ENCODE results near the gene CDC42.
"Not testable (repeated sequence)": the region's sequence is repeated elsewhere in the genome, so short reads cannot be mapped to it uniquely, and the experiment has no call there.

Gene CDC42

DNA sequence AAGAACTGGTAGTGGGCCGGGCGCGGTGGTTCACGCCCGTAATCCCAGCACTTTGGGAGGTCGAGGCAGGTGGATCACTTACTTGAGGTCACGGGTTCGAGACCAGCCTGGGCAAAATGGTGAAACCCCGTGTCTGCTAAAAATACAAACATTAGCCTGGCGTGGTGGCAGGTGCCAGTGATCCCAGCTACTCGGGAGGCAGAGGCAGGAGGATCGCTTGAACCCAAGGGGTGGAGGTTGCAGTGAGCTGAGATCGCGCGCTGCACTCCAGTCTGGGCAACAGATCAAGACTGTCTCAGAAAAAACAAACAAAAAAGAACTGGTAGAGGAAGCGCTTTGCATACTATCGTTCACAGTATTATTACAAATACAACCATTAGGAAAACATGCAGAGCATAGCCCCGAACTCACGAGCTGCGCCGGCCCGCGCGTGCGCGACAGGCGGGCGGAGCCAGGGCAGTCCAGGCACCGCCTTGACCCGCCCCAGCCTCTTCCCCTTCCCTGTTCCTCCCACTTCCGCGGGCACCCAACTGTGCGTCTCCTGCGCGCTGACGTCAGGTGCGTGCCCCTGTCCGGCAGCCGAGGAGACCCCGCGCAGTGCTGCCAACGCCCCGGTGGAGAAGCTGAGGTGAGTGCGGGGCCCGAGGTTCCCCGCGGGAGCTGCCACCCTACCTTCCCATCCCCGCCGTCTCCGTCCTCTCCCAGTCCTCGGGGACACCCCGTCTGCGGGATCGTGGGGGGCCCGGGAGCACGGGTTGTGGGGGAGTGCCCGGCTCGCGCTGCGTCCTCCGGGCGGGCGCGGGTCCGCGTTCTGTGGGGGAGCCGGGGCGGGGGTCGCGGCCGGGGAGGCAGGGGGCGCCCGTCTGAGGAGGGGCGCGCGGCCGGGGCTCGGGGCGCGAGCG lies at the start of gene CDC42:
CDC42 (plus strand) TSS at position 595 of the 902 bp plus-strand sequence. CDS start 25,770 bp downstream, outside the sequence.
- DNase-seq: peak; percentile 92

DNA sequence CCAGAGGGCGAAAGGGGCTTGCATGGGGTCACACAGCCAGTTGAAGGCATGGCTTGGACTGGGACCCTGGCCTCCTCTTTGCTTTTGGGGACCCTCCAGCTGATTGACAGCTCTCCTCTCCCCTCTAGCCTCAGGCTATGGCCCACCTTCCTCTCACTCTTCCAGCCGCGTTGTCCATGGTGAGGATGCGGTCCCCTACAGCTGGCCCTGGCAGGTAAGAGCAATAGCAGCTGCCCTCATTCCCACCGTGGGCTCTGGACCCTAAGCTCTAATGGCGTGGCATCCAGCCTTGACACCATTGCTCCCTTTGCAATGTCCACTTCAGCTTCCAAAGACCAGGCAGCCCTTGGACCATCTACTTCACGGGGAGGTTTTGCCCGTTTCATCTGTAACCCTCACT lies 49.6 kb upstream of the CDC42 start:
- DNase-seq: not testable (repeated sequence)

DNA sequence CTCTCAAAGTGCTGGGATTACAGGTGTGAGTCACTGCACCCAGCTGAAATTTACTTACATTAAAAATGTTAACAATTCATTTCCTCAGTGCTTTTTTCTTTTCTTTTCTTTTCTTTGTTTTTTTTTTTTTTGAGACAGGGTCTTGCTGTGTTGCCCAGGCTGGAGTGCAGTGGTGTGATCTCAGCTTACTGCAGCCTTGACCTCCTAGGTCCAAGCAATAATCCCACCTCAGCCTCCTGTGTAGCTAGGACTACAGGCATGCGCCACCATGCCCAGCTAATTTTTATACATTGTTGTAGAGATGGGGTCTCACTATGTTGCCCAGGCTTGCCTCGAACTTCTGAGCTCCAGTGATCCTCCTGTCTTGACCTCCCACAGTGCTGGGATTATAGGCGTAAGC lies 48.5 kb upstream of the CDC42 start:
- not testable (repeated sequence) for DNase-seq

DNA sequence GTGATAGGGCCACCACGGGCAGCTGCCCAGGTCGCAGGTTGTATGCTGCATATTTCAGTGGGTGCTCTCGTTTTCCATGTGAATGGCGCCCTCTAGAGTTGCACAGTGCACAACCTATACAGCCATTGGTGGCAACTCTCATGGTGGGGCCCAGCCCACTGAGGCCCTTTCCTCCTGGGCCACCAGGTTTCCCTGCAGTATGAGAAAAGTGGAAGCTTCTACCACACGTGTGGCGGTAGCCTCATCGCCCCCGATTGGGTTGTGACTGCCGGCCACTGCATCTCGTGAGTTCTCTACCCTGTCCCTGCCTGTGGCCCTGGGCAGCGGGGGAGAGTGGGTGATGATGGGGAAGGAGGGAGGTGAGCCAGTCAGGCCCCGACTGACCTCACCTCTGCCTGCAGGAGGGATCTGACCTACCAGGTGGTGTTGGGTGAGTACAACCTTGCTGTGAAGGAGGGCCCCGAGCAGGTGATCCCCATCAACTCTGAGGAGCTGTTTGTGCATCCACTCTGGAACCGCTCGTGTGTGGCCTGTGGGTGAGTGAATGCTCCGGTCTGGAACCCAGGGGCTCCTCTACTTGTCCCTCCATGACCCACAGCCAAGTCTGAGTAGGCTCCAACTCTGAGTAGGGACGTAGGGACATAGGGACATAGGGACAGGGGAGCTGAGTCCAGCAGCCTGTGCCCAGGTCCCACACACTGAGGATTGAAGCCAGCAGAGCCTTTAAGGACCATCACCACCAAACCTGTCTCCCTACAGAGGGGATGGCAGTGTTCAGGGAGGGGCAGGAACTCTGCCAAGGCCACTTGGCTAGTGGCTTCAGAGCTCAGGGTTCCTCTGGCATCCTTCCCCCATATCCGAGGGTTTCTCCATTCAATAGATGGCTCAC lies 47.0 kb upstream of the CDC42 start:
- DNase-seq: peak; percentile 20

DNA sequence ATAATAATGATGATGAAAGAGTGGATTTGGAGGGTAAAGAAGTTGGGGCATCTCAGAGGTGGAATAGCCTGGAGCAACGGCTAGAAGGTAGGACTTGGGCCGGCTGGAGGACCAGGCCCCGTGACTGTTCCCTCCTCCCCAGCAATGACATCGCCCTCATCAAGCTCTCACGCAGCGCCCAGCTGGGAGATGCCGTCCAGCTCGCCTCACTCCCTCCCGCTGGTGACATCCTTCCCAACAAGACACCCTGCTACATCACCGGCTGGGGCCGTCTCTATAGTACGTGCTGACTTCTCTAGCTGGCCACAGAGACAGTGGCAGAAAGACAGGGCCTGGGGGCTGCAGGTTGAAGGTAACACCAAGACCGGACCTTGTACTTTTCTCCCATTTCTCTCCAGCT lies 45.8 kb upstream of the CDC42 start:
- DNase-seq: not testable (repeated sequence)

DNA sequence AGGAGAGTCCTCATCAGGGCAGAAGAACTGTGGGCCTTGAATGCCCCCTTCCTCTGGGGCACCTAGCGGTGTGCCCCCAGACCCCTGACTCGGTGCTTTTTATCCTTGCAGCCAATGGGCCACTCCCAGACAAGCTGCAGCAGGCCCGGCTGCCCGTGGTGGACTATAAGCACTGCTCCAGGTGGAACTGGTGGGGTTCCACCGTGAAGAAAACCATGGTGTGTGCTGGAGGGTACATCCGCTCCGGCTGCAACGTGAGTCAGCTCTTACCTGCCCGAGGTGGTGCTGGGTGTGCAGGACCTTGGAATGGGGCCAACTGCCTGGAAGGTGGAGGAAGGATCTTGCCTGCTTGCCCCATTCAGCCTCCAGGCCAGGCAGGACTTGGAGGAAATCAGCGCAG lies 45.2 kb upstream of the CDC42 start:
- DNase-seq: not testable (repeated sequence)

DNA sequence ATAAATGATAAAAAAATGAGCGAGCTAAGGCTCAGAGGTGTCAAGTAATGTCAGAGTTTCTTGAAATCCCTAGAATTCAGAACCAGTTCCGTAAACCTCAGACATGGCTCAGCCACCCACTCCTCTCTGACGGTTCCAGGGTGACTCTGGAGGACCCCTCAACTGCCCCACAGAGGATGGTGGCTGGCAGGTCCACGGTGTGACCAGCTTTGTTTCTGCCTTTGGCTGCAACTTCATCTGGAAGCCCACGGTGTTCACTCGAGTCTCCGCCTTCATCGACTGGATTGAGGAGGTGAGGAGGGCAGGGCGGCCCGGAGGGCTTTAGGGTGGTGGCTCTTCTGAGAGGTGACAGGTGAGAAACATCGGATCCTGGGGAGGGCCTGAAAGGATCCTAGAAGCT lies 42.9 kb upstream of the CDC42 start:
- DNase-seq: not testable (repeated sequence)

DNA sequence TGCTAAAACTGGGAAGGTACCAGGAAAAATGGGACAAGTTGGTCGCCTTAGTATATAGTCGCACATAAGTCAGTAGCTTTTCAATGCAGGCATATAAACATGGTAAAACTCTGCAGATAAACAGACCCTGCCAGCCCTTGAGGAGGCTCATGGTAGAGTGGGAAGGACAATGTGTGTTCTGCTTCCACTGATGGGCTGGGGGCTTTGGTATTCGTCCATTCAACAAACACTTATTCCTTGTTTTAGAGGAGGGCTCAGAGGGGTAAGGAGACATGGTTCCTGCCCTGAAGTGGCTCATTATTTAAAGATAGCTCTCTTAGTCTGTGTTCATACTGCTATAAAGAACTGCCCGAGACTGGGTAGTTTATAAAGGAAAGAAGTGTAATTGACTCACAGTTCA lies 39.8 kb upstream of the CDC42 start:
- DNase-seq: not testable (repeated sequence)

DNA sequence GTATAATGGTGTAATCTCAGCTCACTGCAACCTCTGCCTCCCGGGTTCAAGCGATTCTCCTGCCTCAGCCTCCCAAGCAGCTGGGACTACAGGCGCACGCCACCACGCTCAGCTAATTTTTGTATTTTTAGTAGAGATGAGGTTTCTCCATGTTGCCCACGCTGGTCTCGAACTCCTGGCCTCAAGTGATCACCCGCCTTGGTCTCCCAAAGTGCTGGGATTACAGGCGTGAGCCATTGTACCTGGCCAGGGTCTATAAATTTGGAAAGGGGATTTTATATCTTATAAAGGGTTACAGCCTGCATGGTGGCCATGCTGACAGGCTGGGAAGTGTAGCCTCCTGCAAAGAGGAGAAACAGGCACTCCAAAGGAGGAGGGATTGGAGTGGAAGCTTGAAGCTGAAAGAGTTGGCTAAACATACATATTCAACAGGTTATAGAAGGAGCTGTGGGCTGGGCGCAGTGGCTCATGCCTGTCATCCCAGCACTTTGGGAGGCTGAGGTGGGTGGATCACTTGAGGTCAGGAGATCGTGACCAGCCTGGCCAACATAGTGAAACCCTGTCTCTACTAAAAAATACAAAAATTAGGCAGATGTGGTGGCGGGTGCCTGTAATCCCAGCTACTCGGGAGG lies 37.8 kb upstream of the CDC42 start:
- not testable (repeated sequence) for DNase-seq

DNA sequence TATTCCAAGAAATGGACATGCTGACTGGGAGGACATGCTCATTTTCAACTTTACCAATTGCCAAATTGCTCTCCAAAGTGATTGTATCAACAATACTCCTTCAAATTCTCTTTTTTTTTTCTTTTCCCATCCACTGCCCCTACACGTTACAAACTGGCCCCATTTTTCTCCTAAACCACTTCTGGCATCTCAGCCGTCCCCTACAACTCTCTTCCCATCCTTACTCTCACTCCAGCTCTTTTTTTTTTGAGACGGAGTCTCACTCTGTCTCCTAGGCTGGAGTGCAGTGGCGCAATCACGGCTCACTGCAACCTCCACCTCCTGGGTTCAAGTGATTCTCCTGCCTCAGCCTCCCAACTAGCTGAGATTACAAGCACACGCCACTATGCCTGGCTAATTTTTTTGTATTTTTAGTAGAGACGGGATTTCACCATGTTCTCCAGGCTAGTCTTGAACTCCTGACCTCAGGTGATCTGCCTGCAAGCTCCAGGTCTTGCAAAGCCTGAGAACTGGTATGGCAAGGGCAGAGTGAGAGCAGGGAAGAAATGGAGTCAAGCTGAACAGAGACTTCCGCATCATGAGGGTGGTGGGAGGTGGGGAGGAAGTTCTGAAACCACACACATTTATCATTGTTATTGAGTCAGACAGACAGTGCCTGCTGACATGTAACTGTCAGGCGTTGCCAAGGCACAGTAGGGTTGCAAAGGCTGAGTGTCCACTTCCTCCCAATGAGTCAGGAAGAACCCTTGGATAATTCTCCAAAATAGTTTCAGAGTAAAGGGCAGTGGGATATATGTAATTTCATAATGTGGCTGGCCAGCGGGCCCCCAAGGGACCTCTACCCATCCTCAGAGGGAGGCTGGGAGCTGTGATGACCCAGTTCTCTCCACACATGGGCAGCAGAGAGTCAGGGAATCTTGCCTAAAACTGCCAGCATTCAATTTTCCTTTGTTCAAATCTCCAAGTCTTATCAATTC lies 33.6 kb upstream of the CDC42 start:
- DNase-seq: no peak

DNA sequence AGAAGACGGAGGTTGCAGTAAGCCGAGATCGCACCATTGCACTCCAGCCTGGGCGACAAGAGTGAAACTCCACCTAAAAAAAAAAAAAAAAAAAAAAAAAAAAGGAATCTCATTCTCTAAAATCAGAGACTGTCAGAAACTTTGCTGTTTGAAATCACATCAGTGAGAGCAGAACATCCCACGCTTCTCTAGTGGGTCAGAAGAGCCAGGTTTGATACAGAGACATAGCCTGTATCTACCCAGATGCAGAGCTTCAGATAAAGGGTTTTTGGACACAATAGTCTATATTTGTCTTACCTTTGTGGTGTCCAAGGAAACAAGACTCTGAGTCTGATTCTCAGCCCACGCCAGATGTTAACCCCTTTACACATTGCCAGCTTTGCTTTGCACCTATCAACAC lies 31.4 kb upstream of the CDC42 start:
- DNase-seq: no peak

DNA sequence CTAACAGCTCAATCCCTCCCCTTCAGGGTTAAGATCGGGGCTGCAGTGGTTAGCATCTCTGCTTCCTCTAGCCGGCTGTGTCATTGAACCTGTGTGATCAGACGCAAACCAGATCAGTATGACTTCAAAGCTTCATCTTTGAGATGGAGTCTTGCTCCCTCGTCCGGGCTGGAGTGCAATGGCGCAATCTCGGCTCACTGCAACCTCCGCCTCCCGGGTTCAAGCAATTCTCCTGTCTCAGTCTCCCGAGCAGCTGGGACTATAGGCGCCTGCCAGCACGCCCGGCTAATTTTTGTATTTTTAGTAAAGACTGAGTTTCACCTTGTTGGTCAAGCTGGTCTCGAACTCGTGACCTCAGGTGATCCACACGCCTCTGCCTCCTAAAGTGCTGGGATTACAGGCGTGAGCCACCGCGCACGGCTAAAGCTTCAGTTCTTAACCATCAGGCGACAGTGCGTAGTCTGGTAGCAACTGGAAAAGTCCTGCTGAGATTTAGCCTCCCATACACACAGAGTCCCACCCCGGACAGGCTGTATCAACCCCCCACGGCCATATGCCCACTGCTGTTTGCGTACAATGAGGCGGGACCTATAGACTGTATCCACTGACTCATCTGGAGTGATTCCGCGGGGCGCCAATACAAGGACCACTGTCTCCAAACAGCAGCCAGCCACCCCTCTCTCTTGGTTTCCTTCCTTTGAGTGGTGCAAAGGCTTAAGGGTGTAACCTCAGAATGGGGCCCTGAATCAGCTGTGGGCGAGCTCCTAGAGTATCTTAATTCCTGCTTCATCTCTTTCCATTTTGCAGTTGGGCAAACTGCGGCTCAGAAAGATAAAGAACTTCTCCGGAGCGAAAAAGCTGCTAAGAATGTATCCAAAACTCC lies 27.8 kb upstream of the CDC42 start:
- DNase-seq: peak; percentile 75

DNA sequence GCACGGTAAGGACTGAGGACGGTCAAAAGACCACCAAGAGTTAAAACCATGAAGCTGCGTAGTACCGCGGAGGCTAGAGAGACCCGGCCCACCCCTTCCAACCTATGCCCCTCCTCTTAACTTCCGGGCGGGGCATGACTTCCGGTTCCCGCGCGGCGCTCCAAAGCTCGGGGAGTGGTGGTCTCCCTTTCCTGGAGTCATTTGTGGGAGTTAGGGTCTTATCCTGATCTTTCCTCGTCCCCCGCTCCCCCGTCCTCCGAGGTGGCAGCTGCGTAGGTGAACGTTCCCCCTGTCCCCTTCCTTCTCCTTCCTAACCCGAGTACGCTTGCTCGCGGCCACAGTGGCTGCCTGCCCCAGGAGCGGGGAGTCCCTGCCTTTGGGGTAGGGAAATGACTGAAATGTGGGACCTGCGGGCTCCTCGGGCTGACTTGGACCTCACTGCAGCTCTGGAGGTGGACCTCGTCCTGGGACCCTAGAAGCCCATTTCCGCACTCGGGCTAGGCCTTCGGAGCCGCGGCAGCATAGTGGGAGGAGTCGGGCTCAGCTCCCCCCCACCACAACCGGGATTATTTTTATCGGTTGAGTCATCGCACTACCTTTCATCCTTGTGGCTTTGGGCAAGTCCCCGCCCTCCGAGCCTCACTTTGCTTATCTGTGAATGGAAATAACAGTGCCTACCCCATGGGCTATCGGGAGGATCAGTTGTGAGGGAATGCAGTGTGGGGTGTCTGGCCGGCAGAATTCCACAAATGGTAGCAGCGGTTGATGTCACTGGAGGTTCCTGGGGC lies 26.9 kb upstream of the CDC42 start:
- DNase-seq: peak; percentile 88

DNA sequence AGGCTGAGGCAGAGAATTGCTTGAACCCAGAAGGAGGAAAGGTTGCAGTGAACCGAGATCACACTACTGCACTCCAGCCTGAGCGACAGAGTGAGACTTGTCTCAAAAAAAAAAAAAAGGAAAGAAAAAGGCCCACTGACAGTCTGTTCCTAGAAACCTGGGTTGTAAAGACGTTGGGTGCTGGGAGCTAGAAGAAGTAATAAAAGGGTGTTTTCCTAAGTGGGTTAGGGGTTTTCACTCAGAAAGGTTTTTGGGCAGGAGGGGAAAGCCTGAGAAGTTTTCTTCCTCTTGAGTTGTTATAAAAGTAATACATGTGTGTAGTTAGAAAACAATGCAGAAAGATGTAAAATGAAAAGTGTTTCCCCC lies 25.6 kb upstream of the CDC42 start:
- no peak for DNase-seq

DNA sequence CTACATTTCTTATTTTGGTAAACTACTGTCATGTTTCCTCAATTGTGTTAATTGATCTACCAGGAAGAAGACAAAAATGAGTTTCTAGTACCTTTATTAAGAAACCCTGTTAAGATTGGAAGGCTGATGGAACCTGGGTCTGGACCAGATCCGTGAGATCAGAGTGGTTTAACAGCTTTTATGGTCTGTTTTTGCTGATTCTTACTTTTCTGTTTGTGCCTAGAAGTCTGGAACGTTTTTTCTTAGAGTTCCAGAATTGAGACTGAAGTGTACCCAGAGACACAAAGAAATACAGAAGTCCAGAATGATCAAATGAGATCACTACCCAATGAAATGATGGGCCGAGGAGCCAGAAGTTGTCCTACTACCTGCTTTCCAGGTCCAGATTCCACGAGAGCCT lies 22.5 kb upstream of the CDC42 start:
- no peak for DNase-seq

DNA sequence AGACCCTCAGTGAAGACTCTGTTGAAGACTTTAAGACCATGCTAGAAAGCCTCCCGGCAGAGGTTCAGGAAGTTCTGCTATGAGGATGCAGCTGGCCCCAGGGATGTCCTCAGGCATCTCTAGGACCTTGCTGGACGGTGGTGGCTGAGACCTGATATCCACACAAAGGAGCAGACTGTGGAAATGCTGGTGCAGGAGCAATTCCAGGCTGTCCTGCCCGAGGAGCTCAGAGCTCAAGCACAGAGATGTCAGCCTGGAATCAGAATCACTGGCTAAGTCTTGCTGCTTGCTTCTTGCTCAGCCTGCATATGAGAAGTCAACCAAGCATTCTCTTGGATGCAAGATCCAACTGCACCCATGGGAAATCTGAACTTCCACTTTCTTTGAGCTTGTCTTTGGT lies 22.0 kb upstream of the CDC42 start:
- DNase-seq: no peak

DNA sequence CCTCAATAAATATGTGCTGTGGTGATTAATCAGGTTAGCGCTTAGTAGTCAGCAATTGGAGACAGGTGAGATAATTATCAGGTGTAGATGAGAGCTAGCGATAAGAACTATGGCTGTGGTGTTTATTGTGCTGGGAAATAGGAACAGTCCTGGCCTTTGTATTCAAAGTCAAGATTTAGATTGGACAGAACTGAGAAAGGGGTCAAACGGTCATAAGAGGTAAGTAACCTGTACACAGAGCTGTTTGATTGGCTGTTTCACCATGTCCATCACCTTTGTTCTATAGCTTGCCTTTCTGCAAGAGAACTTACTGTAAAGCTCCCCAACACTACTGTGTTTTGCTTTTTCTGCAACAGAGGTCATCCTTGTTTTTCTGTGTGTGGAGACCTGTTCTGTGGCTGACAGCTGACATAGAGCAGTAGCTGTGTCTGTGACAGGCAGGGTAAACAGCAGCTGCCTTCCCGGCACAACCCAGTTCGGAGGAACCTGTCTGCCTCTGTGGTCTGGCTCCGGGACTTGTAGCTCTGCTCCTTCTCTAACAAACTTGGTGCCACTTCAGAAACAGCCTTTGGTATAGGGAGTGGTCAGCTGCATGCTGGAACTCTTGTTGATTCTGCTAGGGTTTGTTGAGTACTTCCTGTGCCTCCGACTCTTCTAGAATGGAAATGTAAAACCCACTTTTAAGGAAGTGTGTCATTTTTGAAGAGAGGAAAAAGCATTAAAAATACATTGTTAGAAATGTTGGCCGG lies 21.1 kb upstream of the CDC42 start:
- DNase-seq: peak; percentile 22

DNA sequence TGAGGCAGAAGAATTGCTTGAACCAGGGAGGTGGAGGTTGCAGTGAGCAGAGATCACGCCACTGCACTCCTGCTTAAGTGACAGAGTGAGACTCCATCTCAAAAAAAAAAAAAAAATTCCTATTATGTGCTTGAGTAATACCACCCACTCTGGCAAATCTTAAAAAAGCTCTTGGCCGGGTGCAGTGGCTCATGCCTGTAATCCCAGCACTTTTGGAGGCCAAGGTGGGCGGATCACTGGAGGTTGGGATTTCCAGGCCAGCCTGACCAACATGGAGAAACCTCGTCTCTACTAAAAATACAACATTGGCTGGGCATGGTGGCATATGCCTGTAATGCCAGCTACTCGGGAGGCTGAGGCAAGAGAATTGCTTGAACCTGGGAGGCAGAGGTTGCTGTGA lies 17.7 kb upstream of the CDC42 start:
- DNase-seq: not testable (repeated sequence)

DNA sequence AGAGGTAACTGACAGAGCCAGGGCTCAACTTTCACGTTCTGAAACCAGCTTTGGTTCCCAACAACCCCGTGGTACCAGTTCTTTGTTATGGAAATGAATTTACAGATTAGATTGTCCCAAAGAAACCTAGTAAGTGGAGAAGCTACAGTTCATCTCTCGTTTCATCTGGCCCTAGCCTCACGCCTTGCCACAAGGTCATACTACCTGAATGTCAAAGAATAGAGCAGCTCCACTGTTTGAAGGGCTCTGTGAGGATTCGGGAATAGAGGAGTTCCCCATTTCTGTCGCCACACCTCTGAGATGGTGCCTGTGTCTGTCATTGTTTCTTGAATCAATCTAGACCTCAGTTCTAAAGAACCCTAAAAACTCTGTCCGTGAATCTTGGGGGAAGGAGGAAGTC lies 15.0 kb upstream of the CDC42 start:
- no peak for DNase-seq
